ENCODE data around the gene FGD3.

GRCh38 chr9:92931606-92932005 lies 15.7 kb upstream of the FGD3 start:
- TF ChIP-seq FOXA1 (IDR thresholded peaks at IDR 0.05) (no peak), SUZ12 (IDR thresholded peaks at IDR 0.05) (no peak), FOXK2 (IDR thresholded peaks at IDR 0.05) (no peak)

Measured in HEK293T (cell line).